ENCODE results near the gene GGA3.
A peak's percentile ranks its signal among the peaks of the same experiment; 100 is the strongest.
"Not testable (repeated sequence)": the region's sequence is repeated elsewhere in the genome, so short reads cannot be mapped to it uniquely, and the experiment has no call there.

Gene GGA3

DNA sequence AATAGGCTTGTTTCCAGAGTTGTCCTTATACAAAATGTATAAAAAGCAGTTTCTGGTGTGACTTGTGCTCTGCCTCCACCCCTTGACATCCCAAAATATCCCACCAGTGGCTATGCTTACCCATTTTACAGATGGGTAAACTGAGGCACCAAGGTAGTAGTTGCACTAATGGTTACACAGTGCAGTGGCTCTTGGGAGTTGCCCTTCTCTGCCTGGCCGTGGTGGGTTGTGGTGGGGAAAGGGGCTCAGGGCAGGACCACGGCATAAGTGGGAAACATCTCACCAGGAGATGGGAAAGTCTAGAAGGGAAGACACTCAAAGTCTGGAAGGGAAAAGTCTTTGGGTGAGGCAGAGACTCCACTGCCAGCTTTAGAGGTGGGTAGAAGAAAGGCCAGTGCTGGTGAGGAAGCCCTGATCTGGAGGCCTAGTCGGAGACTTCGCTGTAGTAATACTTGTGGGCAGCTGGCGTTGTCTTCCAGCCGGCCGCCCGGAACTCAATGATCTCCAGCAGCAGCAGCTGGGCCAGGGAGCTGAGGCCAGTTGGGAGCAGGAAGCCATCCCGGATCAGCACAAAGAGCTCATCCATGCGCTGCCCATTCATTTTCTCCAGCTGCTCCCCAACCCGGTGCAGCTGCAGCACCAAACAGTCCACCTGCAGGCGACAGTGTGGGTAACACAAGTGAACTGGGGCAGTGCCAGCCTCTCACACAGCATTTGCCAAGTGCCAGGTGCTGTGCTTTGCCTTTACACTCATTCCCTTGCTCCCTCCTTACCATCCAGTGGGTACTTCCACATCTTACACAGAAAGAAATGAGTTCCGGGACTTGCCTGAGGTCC is 5.1 kb upstream of the GGA3 start:
- no peak for DNase-seq (ENCODE audit: low read depth)
- H3K4me3 ChIP-seq (ENCODE audit: low read depth, low read length) = no peak overlapping the region
- TF ChIP-seq, protein P1, sequence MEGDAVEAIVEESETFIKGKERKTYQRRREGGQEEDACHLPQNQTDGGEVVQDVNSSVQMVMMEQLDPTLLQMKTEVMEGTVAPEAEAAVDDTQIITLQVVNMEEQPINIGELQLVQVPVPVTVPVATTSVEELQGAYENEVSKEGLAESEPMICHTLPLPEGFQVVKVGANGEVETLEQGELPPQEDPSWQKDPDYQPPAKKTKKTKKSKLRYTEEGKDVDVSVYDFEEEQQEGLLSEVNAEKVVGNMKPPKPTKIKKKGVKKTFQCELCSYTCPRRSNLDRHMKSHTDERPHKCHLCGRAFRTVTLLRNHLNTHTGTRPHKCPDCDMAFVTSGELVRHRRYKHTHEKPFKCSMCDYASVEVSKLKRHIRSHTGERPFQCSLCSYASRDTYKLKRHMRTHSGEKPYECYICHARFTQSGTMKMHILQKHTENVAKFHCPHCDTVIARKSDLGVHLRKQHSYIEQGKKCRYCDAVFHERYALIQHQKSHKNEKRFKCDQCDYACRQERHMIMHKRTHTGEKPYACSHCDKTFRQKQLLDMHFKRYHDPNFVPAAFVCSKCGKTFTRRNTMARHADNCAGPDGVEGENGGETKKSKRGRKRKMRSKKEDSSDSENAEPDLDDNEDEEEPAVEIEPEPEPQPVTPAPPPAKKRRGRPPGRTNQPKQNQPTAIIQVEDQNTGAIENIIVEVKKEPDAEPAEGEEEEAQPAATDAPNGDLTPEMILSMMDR (IDR thresholded peaks at IDR 0.05; ENCODE audit: control insufficient read depth, extremely low read depth, insufficient read depth) = no peak

- DNase-seq (ENCODE audit: low read depth) = no peak
- H3K4me3 ChIP-seq (ENCODE audit: low read depth, low read length) = no peak overlapping the region
- TF ChIP-seq, protein P1 (IDR thresholded peaks at IDR 0.05; ENCODE audit: control insufficient read depth, extremely low read depth, insufficient read depth) = no peak
Measured at GRCh38 chr17:75265614-75266315, 4.4 kb upstream of the GGA3 start.

GRCh38 chr17:75263055-75263454 is 1.6 kb upstream of the GGA3 start:
- H3K4me3 ChIP-seq (ENCODE audit: low read depth, low read length) = peak overlapping the region; percentile 90
- TF ChIP-seq, protein P1 (IDR thresholded peaks at IDR 0.05; ENCODE audit: control insufficient read depth, extremely low read depth, insufficient read depth) = no peak
- no peak for DNase-seq (ENCODE audit: low read depth)

GRCh38 chr17:75262112-75262606 is 753 bp upstream of the GGA3 start:
- TF ChIP-seq, protein P1 (IDR thresholded peaks at IDR 0.05; ENCODE audit: control insufficient read depth, extremely low read depth, insufficient read depth) = no peak
- no peak for DNase-seq (ENCODE audit: low read depth)
- H3K4me3 ChIP-seq (ENCODE audit: low read depth, low read length) = peak overlapping the region; percentile 90

DNA sequence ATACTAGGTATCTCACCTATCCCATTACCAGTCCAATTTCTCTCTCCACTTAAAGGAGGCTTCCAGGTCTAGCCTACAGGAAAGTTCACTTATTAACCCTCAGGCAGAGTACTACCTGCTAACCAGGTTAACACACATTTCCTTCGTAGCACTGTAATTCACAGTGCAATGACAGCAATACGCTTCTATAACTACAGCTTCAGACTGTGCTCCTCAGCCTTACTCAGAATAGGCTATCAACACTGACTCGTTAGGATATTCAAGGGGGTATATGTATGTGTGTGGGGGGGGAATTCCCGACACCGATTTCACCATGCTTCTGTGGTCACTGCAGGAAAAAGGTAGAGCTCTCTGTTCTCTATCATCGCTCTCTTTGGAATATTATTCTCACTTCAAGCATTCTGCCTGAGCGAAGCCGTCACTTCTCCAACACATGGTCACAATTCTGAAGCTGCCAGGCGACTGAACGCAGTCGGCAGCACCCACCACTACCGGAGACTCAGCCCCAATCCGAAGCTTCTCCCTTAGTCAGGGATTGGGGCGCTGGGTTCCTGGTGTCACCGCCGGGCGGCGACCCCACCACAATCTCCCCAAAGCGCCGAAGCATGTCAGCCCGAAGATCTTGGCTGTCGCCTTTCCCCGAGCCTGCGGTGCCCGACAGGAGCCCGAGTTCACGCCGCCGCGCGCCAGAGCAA is 618 bp downstream of the GGA3 start:
- TF ChIP-seq, protein P1 (IDR thresholded peaks at IDR 0.05; ENCODE audit: control insufficient read depth, extremely low read depth, insufficient read depth) = no peak; the same call in 1 of the 2 replicates
- H3K4me3 ChIP-seq (ENCODE audit: low read depth, low read length) = peak overlapping the region; percentile 90
- DNase-seq (ENCODE audit: low read depth) = no peak

DNA sequence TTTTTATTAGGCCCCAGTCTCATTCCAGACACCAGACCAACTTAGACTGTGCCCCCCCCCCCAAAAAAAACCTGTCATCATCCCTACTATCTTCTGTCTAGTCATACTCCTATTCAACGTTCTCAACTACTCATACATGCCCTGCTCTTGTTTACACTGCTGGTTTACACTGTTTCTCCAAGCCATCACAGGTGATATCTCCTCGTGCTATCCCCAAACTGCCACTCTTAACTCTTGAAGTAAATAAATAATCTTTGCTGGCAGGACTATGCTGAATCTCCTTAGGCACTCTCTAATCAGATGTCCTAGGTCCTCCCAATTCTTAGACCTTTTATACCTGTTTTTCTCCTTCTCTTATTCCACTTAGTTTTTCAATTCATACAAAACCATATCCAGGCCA is 4.2 kb downstream of the GGA3 start:
- H3K4me3 ChIP-seq (ENCODE audit: low read depth, low read length); DNase-seq (ENCODE audit: low read depth): not testable (repeated sequence)

DNA sequence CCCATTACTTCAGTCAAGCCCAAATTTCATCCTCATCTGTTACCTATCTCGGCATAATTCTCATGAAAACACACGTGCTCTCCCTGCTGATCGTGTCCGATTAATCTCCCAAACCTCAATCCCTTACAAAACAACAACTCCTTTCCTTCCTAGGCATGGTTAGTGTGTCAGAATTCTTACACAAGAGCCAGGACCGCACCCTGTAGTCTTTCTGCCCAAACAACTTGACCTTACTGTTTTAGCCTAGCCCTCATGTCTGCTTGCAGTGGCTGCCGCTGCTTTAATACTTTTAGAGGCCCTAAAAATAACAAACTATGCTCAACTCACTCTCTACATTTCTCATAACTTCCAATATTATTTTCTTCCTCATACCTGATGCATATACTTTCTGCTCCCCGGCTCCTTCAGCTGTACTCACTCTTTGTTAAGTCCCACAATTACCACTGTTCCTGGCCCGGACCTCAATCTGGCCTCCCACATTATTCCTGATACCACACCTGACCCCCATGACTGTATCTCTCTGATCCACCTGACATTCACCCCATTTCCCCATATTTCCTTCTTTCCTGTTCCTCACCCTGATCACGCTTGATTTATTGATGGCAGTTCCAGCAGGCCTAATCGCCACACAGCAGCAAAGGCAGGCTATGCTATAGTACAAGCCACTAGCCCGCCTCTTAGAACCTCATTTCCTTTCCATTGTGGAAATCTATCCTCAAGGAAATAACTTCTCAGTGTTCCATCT is 5.3 kb downstream of the GGA3 start:
- DNase-seq (ENCODE audit: low read depth); H3K4me3 ChIP-seq (ENCODE audit: low read depth, low read length): not testable (repeated sequence)

All from LNCaP clone FGC (cell line).